K562 (cell line): ENCODE data around the gene HUNK. TPM values are rescaled to one million over a fixed set of nuclear protein-coding genes. Genes with fewer than 3 reads are reported as not detected.

Experiments
- ATAC-seq: fragments of 200-7000 bp; cut with Tn5 transposase; 3 replicates; pipeline ENCODE4 v1.9.1; 2020; ENCODE audit warnings: moderate library complexity
- BruUV-seq: library from RNA; stranded (reverse); fragments of 400-500 nt; replicated peaks from 2 replicates; lab custom pipeline; 2021; lab: Mats Ljungman, UMichigan
- CTCF ChIA-PET: fragments of 300-600 bp; formaldehyde crosslinking; extraction: SDS; loops from one replicate; lab custom pipeline; 2021; ENCODE audit warnings: low intra/inter-chr PET ratio; lab: Yijun Ruan, JAX
- POLR2A ChIA-PET: fragments of 300-600, 350-650 bp; sonication (Branson Sonifier 250); formaldehyde crosslinking; extraction: SDS; loops from one replicate; lab custom pipeline; 2021; ENCODE audit warnings: antibody characterized with exemption, inconsistent platforms; lab: Yijun Ruan, JAX
- DNase-seq, 4 experiments: peaks; one replicate each; pipeline versions ENCODE4 v3.0.0 to v3.0.0-alpha.2; 2011 to 2018; ENCODE audit warnings: low spot score in 3 of 4, mixed read lengths in 3 of 4; ENCODE audit errors: extremely low read depth in 1 of 4
- FAIRE-seq: peaks from 2 replicates; lab custom pipeline; 2011; peaks lifted over from hg19 to GRCh38; lab: Jason Lieb, UNC
- H2AFZ ChIP-seq: 2 replicates; pipeline ENCODE4 v1.6.0; 2011; ENCODE audit warnings: low read depth, low read length, control low read depth, inconsistent platforms
- H3K27ac ChIP-seq: fragments of 200-600 bp; 3 replicates; pipeline ENCODE4 v1.8.0; 2011; ENCODE audit warnings: low read depth, mild to moderate bottlenecking, control low read depth, inconsistent platforms, low read length, moderate library complexity, mixed read lengths; ENCODE audit errors: extremely low read depth
- H3K27me3 ChIP-seq, 2 experiments: fragments of 300-600 bp in 1 of 2; 2 replicates in 1 of 2; 3 replicates in 1 of 2; pipeline versions ENCODE4 v1.6.0 to v1.8.0; 2011; ENCODE audit warnings: inconsistent platforms in 2 of 2, low read length in 2 of 2, mild to moderate bottlenecking in 1 of 2, mixed read lengths in 1 of 2, moderate library complexity in 1 of 2; ENCODE audit not compliant: control insufficient read depth in 2 of 2, insufficient read depth in 2 of 2
- H3K36me3 ChIP-seq: fragments of 300-600 bp; 3 replicates; pipeline ENCODE4 v1.8.0; 2011; ENCODE audit warnings: mild to moderate bottlenecking, low read length, inconsistent platforms; ENCODE audit not compliant: control insufficient read depth, insufficient read depth
- H3K4me1 ChIP-seq, 2 experiments: fragments of 200-600 bp in 1 of 2; replicated peaks in 1 of 2; 2 replicates in 1 of 2; 3 replicates in 1 of 2; pipeline versions ENCODE4 v1.5.1 to v1.8.0; 2011; ENCODE audit warnings: inconsistent platforms in 2 of 2, low read length in 2 of 2, mild to moderate bottlenecking in 1 of 2, mixed read lengths in 1 of 2, moderate library complexity in 1 of 2; ENCODE audit not compliant: control insufficient read depth in 2 of 2, insufficient read depth in 2 of 2
- H3K4me2 ChIP-seq: 2 replicates; pipeline ENCODE4 v1.6.1; 2011; ENCODE audit warnings: low read length, control low read depth, inconsistent platforms, mixed read lengths; ENCODE audit not compliant: insufficient read depth
- H3K4me3 ChIP-seq: fragments of 200-600 bp; sonication (generic), shearing (Covaris generic); 2 replicates; pipeline ENCODE4 v1.5.1; 2016; ENCODE audit warnings: control low read depth, inconsistent platforms
- H3K79me2 ChIP-seq: fragments of 200-600 bp; 3 replicates; pipeline ENCODE4 v1.8.0; 2011; ENCODE audit warnings: low read length, inconsistent platforms; ENCODE audit not compliant: control insufficient read depth, insufficient read depth
- H3K9ac ChIP-seq, 2 experiments: 2 replicates each; pipeline versions ENCODE4 v1.6.0 to v1.6.1; 2011; ENCODE audit warnings: low read depth in 2 of 2, low read length in 2 of 2, control low read depth in 1 of 2, inconsistent platforms in 1 of 2, mild to moderate bottlenecking in 1 of 2, mixed read lengths in 1 of 2; ENCODE audit not compliant: insufficient read depth in 1 of 2
- H3K9me1 ChIP-seq: one replicate; pipeline ENCODE4 v1.6.0; 2011; ENCODE audit warnings: inconsistent platforms, mild to moderate bottlenecking, low read length, moderate library complexity; ENCODE audit not compliant: control insufficient read depth, insufficient read depth
- H3K9me3 ChIP-seq: replicated peaks from 2 replicates; pipeline ENCODE4 v1.5.1; 2011; ENCODE audit warnings: low read depth, low read length, inconsistent platforms; ENCODE audit not compliant: control insufficient read depth, insufficient read depth
- H4K20me1 ChIP-seq: replicated peaks from 2 replicates; pipeline ENCODE4 v1.6.1; 2011; ENCODE audit warnings: low read length, inconsistent platforms, mixed read lengths; ENCODE audit not compliant: control insufficient read depth, insufficient read depth
- ADNP ChIP-seq: fragments of 200-800 bp; sonication (Bioruptor generic); IDR thresholded peaks from 2 replicates; pipeline ENCODE4 v1.6.1; 2016; ENCODE audit warnings: missing genetic modification characterization, missing compliant biosample characterization
- COPS2 ChIP-seq: fragments of 450-650 bp; conservative IDR thresholded peaks from 2 replicates; pipeline ENCODE4 v1.6.1; 2016; ENCODE audit warnings: mild to moderate bottlenecking, moderate library complexity
- ZBTB33 ChIP-seq: sonication (generic); formaldehyde crosslinking; IDR thresholded peaks from 2 replicates; pipeline ENCODE4 v1.8.1; 2023; ENCODE audit warnings: mild to moderate bottlenecking, missing genetic modification reagents
- ZNF444 ChIP-seq: fragments of 250-450 bp; sonication (Bioruptor Pico); IDR thresholded peaks from 2 replicates; pipeline ENCODE4 v1.4.0; 2020; ENCODE audit warnings: mild to moderate bottlenecking, moderate library complexity
- WGBS: fragments of 100-300 bp; shearing (Covaris generic); methylation state at CpG from one replicate; pipeline ENCODE4 v1.1.6; 2016; ENCODE audit warnings: low coverage, mixed read lengths; ENCODE audit not compliant: insufficient coverage; ENCODE audit errors: missing lambda C conversion rate; 5-methylcytosine and 5-hydroxymethylcytosine counted together
- in situ Hi-C: fragments of 300-500 bp; cut with MboI; formaldehyde crosslinking; loops from 4 replicates; pipeline ENCODE4 v1.15.0; 2018; ENCODE audit warnings: inconsistent platforms, mixed read lengths
- intact Hi-C: fragments of 100-400 bp; cut with micrococcal nuclease; formaldehyde crosslinking; loops from 2 replicates; pipeline ENCODE4 v1.14.2; 2022
- polyA plus RNA-seq, 8 experiments: library from polyadenylated mRNA; depleted of rRNA in 4 of 8; stranded (reverse) in 5 of 8; unstranded in 3 of 8; fragments of >200 nt; fragmentation: Nextera tagmentation in 2 of 8; fragmentation: Illumina TruSeq in 1 of 8; extraction: Ambion mirVana in 2 of 8; extraction: Trizol in 1 of 8; gene quantifications; 2 replicates each; pipeline versions ENCODE4 v1.2.1 to v1.2.3, GENCODE V29; 2011 to 2014; ENCODE audit warnings: inconsistent platforms in 1 of 8, missing spikeins in 1 of 8
- total RNA-seq, 7 experiments: library from RNA; depleted of rRNA in 6 of 7; stranded (reverse); fragments of >200 nt in 6 of 7; fragmentation: Illumina TruSeq in 2 of 7; extraction: Trizol in 2 of 7; gene quantifications; 2 replicates each; pipeline versions ENCODE4 v1.2.1 to v1.2.3, GENCODE V29; 2011 to 2021; ENCODE audit warnings: low replicate concordance in 1 of 7
- TF ChIP-seq, protein P1 (sequence below): fragments of 250-450 bp; sonication (Bioruptor Pico); IDR thresholded peaks from 2 replicates; pipeline ENCODE4 v1.8.0; 2021; ENCODE audit warnings: mild to moderate bottlenecking, moderate library complexity

Gene HUNK
- total and polyA plus RNA-seq, 9 of the 15 experiments (the other 6 are each of a cell fraction or from before 2014, with no cell fraction given): not detected

GRCh38 chr21:32015461-32016139 is 142.8 kb downstream of the HUNK start:
- Histone ChIP-seq H3K4me3 (no peak overlapping the region), H3K9me3 (no peaks in the 10 kb centered on the region), H3K4me1 (no peaks in the 10 kb centered on the region), H3K79me2 (no peaks in the 10 kb centered on the region), H3K9ac (no peak overlapping the region), H2AFZ (no peak overlapping the region), H3K4me2 (no peak overlapping the region), H4K20me1 (no peaks in the 10 kb centered on the region), H3K9me1 (no peaks in the 10 kb centered on the region), H3K27me3 (peaks cover 15 to 19% of the 10 kb centered on the region in 2 experiments; a peak in 4 of 5 replicates), H3K36me3 (no peaks in the 10 kb centered on the region), H3K27ac (no peak overlapping the region)
- ChIA-PET POLR2A (no interaction called here), CTCF (no interaction called here)
- FAIRE-seq (no peak), ATAC-seq (no peak), DNase-seq (no peak)
- intact Hi-C loops: no loop called here
- 2% methylated on average over 7 of the region's 7 CpGs for WGBS
- in situ Hi-C loops: no loop called here
- TF ChIP-seq COPS2: no peak
- TF ChIP-seq, protein P1, sequence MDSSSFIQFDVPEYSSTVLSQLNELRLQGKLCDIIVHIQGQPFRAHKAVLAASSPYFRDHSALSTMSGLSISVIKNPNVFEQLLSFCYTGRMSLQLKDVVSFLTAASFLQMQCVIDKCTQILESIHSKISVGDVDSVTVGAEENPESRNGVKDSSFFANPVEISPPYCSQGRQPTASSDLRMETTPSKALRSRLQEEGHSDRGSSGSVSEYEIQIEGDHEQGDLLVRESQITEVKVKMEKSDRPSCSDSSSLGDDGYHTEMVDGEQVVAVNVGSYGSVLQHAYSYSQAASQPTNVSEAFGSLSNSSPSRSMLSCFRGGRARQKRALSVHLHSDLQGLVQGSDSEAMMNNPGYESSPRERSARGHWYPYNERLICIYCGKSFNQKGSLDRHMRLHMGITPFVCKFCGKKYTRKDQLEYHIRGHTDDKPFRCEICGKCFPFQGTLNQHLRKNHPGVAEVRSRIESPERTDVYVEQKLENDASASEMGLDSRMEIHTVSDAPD (CRISPR knock-in tag): no peak
- no TSS peak for BruUV-seq

GRCh38 chr21:32018381-32018780 is 145.6 kb downstream of the HUNK start:
- no peak overlapping the region for H3K27ac ChIP-seq
- no TSS peak for BruUV-seq
- H3K79me2 ChIP-seq: no peaks in the 10 kb centered on the region
- DNase-seq: no peak
- no peak for ATAC-seq
- no peak for FAIRE-seq
- 3% methylated on average over 3 of the region's 3 CpGs for WGBS
- TF ChIP-seq ZBTB33 (CRISPR knock-in tag) (no peak), ZNF444 (CRISPR knock-in tag) (no peak), ADNP (tag) (no peak)
- no peak overlapping the region for H3K4me3 ChIP-seq
- H3K36me3 ChIP-seq: no peaks in the 10 kb centered on the region
- no peak overlapping the region for H3K4me2 ChIP-seq
- POLR2A ChIA-PET: interaction anchor here (0.6 kb wide), 1 partner anchor 57 kb away, joined by 3 read pairs; no protein-coding TSS in a partner anchor
- H3K27me3 ChIP-seq: peaks cover 18 to 30% of the 10 kb centered on the region in 2 experiments; a peak in 4 of 5 replicates
- H3K9me1 ChIP-seq: no peaks in the 10 kb centered on the region
- H3K9ac ChIP-seq: no peak overlapping the region
- in situ Hi-C loops: no loop called here
- H2AFZ ChIP-seq: no peak overlapping the region
- CTCF ChIA-PET: no interaction called here
- H3K4me1 ChIP-seq: no peaks in the 10 kb centered on the region
- no peaks in the 10 kb centered on the region for H4K20me1 ChIP-seq
- no peaks in the 10 kb centered on the region for H3K9me3 ChIP-seq
- intact Hi-C loops: no loop called here
